Sigmoid colon (tissue), 7 donors: ENCODE results near the gene SPC24. TPM values are rescaled to one million over a fixed set of nuclear protein-coding genes. Genes with fewer than 3 reads are reported as not detected.

Source experiments
- DNase-seq: peaks from one replicate; pipeline ENCODE4 v3.0.0-alpha.2; 2019
- H3K27ac ChIP-seq, 4 donors: fragments of 200-600 bp; sonication (generic); one replicate each; pipeline ENCODE4 v1.5.1; 2016 to 2019; ENCODE audit warnings: mild to moderate bottlenecking in 1 of 4
- H3K27me3 ChIP-seq, 3 donors: fragments of 200-600 bp; sonication (generic); one replicate each; pipeline ENCODE4 v1.5.1; 2019; ENCODE audit warnings: mild to moderate bottlenecking in 1 of 3
- H3K36me3 ChIP-seq, 4 donors: fragments of 200-600 bp; sonication (generic); one replicate each; pipeline ENCODE4 v1.5.1; 2016 to 2019
- H3K4me1 ChIP-seq, 4 donors: fragments of 200-600 bp; sonication (generic); one replicate each; pipeline ENCODE4 v1.5.1; 2017 to 2019
- H3K4me3 ChIP-seq, 4 donors: fragments of 200-600 bp; sonication (generic); one replicate each; pipeline ENCODE4 v1.5.1; 2017 to 2019; ENCODE audit warnings: mild to moderate bottlenecking in 2 of 4, moderate library complexity in 1 of 4
- H3K9me3 ChIP-seq, 4 donors: fragments of 200-600 bp in 3 of 4; sonication (generic) in 3 of 4; one replicate each; pipeline versions ENCODE4 v1.5.1 to v1.6.1; 2013 to 2019
- EP300 ChIP-seq, 4 donors: sonication (generic); formaldehyde crosslinking; IDR thresholded peaks; one replicate each; pipeline ENCODE4 v1.6.1; 2017; ENCODE audit warnings: antibody characterized with exemption in 4 of 4
- POLR2A ChIP-seq, 2 donors: fragments of 450-650 bp; IDR thresholded peaks; one replicate each; pipeline ENCODE4 v1.6.1; 2016; ENCODE audit warnings: antibody characterized with exemption in 2 of 2, mild to moderate bottlenecking in 2 of 2, moderate library complexity in 2 of 2
- POLR2AphosphoS5 ChIP-seq, 4 donors: sonication (generic); formaldehyde crosslinking; IDR thresholded peaks; one replicate each; pipeline ENCODE4 v1.6.1; 2017; ENCODE audit warnings: antibody characterized with exemption in 4 of 4
- WGBS, 2 donors: extraction: QIAGEN DNeasy Blood & Tissue Kit; methylation state at CpG; one replicate each; pipeline ENCODE4 v1.1.7; 2013; 5-methylcytosine and 5-hydroxymethylcytosine counted together
- intact Hi-C: fragments of 100-400 bp; cut with DNase I; formaldehyde crosslinking; loops from one replicate; pipeline ENCODE4 v1.15.1; 2023
- polyA plus RNA-seq, 3 donors: library from polyadenylated mRNA; stranded (reverse); fragments of 200-250 nt; gene quantifications; one replicate each; pipeline ENCODE4 v1.2.3, GENCODE V29; 2013
- total RNA-seq, 4 donors: library from RNA; depleted of rRNA; stranded (reverse); fragments of >200 nt; gene quantifications; one replicate each; pipeline ENCODE4 v1.1.0, GENCODE V29; 2016
- TF ChIP-seq, protein P1 (sequence below), 4 experiments: fragments of 450-650 bp in 3 of 4; fragments of 200-600 bp in 1 of 4; IDR thresholded peaks; one replicate each; pipeline ENCODE4 v1.5.1; 2016 to 2019; ENCODE audit warnings: antibody characterized with exemption in 4 of 4, mild to moderate bottlenecking in 3 of 4, moderate library complexity in 2 of 4
- donor health status: healthy with polysubstance abuse.
- donor health status: Bipolar disorder and iron deficiency.
- donor health status: healthy.

The SPC24 gene
- total and polyA plus RNA-seq, 7 donors: 0.99 to 13.0 (median 2.1) TPM

- intact Hi-C loops: loop anchor here (10.0 kb wide), 1 partner anchor 236 kb away; the partner anchor contains the start of gene SWSAP1
- H3K4me3 ChIP-seq: peak overlapping the region in 3 of 4 donors; percentile 14 to 30 (median 19)
Observed at GRCh38 chr19:11138601-11139300, 16.8 kb downstream of the SPC24 start.

DNA sequence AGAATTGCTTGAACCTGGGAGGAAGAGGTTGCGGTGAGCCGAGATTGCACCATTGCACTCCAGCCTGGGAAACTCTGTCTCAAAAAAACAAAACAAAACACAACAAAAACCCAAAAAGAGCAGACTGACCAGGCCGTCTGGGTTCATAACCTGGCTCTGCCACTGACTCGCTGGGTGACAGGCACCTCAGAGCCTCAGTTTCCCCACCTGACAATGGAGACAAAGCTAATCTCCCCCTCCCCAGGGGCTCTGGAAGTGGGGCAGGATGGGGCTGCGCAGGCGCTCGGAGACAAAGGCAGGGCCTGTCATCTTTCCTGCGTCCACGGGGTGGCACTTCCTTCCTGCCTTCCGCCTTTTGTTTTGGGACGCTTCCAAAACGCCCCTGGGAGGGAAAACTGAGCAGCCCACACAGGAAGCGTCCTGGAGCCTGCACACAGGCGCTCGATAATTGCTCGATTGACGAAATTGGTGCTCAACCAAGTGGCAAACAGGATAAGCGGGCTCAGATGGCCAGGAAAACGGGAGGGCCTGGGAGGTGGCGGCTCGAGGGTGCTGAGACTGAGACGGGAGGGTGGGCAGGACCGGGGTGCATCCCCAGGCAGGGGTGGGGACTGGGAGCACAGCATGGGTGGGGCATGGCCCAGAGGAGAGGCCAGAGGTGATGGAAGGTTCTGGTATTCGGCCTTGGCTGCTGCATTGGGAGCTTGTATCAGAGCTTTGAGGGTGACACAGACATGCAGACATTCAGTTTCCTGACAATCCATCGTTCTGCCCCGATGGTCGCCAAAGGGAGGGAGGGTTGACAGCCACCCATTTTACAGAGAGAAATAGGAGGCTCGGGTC, 17.8 kb downstream of the SPC24 start:
- Histone ChIP-seq H3K27ac (peak overlapping the region; percentile 92 to 99 (median 95)), H3K4me1 (peaks cover 0 to 59% (median 52%) of the 10 kb centered on the region in 4 donors), H3K4me3 (peak overlapping the region in 3 of 4 donors; percentile 19 to 30 (median 20)), H3K36me3 (peaks cover 0 to 8% (median 0%) of the 10 kb centered on the region in 4 donors), H3K9me3 (no peaks in the 10 kb centered on the region), H3K27me3 (no peaks in the 10 kb centered on the region)
- DNase-seq: peak; percentile 95
- WGBS, 2 donors: 2 to 10% methylated on average over 28 of the region's 28 CpGs
- intact Hi-C loops: loop anchor here (1.0 to 10.0 kb wide), 2 partner anchors 67 to 237 kb away; partner anchors contain the start of gene SWSAP1
- TF ChIP-seq EP300 (IDR thresholded peaks at IDR 0.05) (peak in 1 of 4 donors; percentile 29), POLR2AphosphoS5 (IDR thresholded peaks at IDR 0.05) (peak in 3 of 4 donors; percentile 68 to 86 (median 84)), POLR2A (IDR thresholded peaks at IDR 0.05) (no peak)
- TF ChIP-seq, protein P1, sequence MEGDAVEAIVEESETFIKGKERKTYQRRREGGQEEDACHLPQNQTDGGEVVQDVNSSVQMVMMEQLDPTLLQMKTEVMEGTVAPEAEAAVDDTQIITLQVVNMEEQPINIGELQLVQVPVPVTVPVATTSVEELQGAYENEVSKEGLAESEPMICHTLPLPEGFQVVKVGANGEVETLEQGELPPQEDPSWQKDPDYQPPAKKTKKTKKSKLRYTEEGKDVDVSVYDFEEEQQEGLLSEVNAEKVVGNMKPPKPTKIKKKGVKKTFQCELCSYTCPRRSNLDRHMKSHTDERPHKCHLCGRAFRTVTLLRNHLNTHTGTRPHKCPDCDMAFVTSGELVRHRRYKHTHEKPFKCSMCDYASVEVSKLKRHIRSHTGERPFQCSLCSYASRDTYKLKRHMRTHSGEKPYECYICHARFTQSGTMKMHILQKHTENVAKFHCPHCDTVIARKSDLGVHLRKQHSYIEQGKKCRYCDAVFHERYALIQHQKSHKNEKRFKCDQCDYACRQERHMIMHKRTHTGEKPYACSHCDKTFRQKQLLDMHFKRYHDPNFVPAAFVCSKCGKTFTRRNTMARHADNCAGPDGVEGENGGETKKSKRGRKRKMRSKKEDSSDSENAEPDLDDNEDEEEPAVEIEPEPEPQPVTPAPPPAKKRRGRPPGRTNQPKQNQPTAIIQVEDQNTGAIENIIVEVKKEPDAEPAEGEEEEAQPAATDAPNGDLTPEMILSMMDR (IDR thresholded peaks at IDR 0.05): peak; percentile 85 to 97 (median 94)

More at GRCh38 chr19:11138601-11139300, 16.8 kb downstream of the SPC24 start:
- peak; percentile 94 for DNase-seq
- WGBS, 2 donors: 11 to 31% methylated on average over 13 of the region's 13 CpGs
- H3K27me3 ChIP-seq: no peaks in the 10 kb centered on the region
- H3K27ac ChIP-seq: peak overlapping the region; percentile 92 to 99 (median 95)
- H3K4me1 ChIP-seq: peaks cover 0 to 69% (median 61%) of the 10 kb centered on the region in 4 donors
- no peaks in the 10 kb centered on the region for H3K36me3 ChIP-seq
- no peaks in the 10 kb centered on the region for H3K9me3 ChIP-seq
- peak in 1 of 4 donors; percentile 24 for TF ChIP-seq EP300 (IDR thresholded peaks at IDR 0.05)
- TF ChIP-seq, protein P1 (IDR thresholded peaks at IDR 0.05): no peak
- peak in 1 of 2 donors; percentile 9 for TF ChIP-seq POLR2A (IDR thresholded peaks at IDR 0.05)
- TF ChIP-seq POLR2AphosphoS5 (IDR thresholded peaks at IDR 0.05): peak; percentile 25 to 76 (median 68)

DNA sequence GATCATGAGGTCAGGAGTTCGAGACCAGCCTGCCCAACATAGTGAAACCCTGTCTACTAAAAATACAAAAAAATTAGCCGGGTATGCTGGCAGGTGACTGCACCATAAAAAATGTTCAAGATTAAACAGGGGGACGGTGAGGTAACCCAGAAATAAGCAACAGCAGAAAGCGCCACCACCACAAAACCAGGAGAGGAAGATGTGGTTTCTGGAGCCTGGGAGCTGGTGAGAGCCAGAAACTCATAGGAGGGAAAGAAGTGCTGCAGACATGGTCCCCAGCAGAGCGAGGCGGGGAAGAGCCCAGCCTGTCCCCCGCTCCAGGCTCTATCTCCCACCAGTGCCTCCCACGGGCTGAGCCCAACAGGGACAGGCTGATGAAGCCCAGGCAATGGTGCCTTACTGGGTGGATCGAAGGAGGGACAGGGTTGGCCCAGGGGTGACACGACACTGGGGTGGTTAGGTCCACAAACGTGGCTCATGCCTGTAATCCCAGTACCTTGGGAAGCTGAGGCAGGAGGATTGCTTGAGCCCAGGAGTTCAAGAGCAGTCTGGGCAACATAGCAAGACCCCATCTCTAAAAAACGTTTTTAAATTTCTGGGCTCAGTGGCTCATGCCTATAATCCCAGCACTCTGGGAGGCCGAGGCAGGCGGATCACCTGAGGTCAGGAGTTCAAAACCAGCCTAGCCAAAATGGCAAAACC, 19.0 kb downstream of the SPC24 start:
- intact Hi-C loops: loop anchor here (1.0 to 10.0 kb wide), 2 partner anchors 68 to 238 kb away; partner anchors contain the start of gene SWSAP1
- H3K27ac ChIP-seq: peak overlapping the region; percentile 92 to 99 (median 95)
- H3K27me3 ChIP-seq: no peaks in the 10 kb centered on the region
- no peak overlapping the region for H3K4me3 ChIP-seq
- TF ChIP-seq, protein P1 (IDR thresholded peaks at IDR 0.05): no peak
- TF ChIP-seq POLR2A (IDR thresholded peaks at IDR 0.05): no peak
- no peak for TF ChIP-seq POLR2AphosphoS5 (IDR thresholded peaks at IDR 0.05)
- TF ChIP-seq EP300 (IDR thresholded peaks at IDR 0.05): no peak
- H3K9me3 ChIP-seq: no peaks in the 10 kb centered on the region
- no peak for DNase-seq
- peaks cover 0 to 17% (median 6%) of the 10 kb centered on the region in 4 donors for H3K36me3 ChIP-seq
- WGBS, 2 donors: 69 to 85% methylated on average over 14 of the region's 14 CpGs
- H3K4me1 ChIP-seq: peaks cover 0 to 47% (median 39%) of the 10 kb centered on the region in 4 donors

- Histone ChIP-seq H3K9me3 (no peaks in the 10 kb centered on the region), H3K4me3 (no peak overlapping the region), H3K27ac (peak overlapping the region; percentile 68 to 78 (median 74)), H3K27me3 (no peaks in the 10 kb centered on the region), H3K36me3 (peaks cover 9 to 59% (median 23%) of the 10 kb centered on the region in 4 donors), H3K4me1 (peaks cover 0 to 16% (median 8%) of the 10 kb centered on the region in 4 donors)
- intact Hi-C loops: loop anchor here (5.0 to 10.0 kb wide), 2 partner anchors 194 to 243 kb away; partner anchors contain the start of gene SWSAP1
- WGBS, 2 donors: 82 to 83% methylated on average over 7 of the region's 7 CpGs
- no peak for DNase-seq
- TF ChIP-seq EP300 (IDR thresholded peaks at IDR 0.05) (no peak), POLR2AphosphoS5 (IDR thresholded peaks at IDR 0.05) (no peak), POLR2A (IDR thresholded peaks at IDR 0.05) (no peak)
- TF ChIP-seq, protein P1 (IDR thresholded peaks at IDR 0.05): no peak
Observed at GRCh38 chr19:11131471-11131870, 24.1 kb downstream of the SPC24 start.
